ENCODE results near the gene OR56B4. TPM values are rescaled to one million over a fixed set of nuclear protein-coding genes. Genes with fewer than 3 reads are reported as not detected.
"Not testable (repeated sequence)": the region's sequence is repeated elsewhere in the genome, so short reads cannot be mapped to it uniquely, and the experiment has no call there.

The OR56B4 gene, protein sequence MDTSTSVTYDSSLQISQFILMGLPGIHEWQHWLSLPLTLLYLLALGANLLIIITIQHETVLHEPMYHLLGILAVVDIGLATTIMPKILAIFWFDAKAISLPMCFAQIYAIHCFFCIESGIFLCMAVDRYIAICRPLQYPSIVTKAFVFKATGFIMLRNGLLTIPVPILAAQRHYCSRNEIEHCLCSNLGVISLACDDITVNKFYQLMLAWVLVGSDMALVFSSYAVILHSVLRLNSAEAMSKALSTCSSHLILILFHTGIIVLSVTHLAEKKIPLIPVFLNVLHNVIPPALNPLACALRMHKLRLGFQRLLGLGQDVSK
- not detected for total RNA-seq

DNA sequence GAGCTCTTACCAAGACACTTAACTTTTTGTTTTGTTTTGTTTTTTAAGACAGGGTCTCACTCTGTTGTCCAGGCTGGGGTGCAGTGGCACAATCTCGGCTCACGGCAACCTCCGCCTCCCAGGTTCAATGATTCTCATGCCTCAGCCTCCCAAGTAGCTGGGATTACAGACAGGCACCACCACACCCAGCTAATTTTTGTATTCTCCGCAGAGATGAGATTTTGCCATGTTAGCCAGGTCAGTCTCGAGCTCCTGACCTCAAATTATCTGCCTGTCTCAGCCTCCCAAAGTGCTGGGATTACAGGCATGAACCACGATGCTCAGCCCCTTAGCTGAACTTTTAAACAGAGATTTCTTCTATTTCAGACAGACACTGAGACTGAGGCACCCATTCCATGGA is at the start of gene OR56B4:
TSS of gene OR56B4 (plus strand) at position 301 of the 400 bp plus-strand sequence. CDS start at position 396, 95 bp downstream.
- not testable (repeated sequence) for DNase-seq (ENCODE audit: low spot score in 2 of 2); H3K27ac Mint-ChIP-seq; H3K9me3 Mint-ChIP-seq; ATAC-seq; H3K36me3 Mint-ChIP-seq

DNA sequence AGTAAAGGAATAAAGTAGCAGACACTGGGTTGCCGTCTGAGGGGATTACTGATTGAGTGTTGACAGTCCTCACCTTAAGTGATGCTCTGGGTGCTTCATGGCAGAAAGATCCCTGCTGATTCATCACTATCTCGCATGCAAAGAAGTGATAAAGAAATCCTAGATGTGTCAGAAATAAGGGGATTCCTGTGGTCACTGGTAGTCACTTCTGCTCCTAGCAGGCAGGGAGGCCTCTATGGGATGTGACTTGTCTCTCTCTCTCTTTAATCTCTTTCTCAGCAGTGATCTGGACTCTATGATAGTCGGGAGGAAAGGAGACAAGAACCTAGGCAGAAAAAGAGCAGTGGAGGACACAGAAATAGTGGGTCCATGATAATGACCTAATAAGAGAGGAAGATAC is 46.0 kb upstream of the OR56B4 start:
- DNase-seq (ENCODE audit: low spot score in 2 of 2) (no peak), ATAC-seq (no peak)
- no peaks in the 10 kb centered on the region for H3K9me3 Mint-ChIP-seq
- H3K27ac Mint-ChIP-seq = no peak overlapping the region
- no peaks in the 10 kb centered on the region for H3K36me3 Mint-ChIP-seq

DNA sequence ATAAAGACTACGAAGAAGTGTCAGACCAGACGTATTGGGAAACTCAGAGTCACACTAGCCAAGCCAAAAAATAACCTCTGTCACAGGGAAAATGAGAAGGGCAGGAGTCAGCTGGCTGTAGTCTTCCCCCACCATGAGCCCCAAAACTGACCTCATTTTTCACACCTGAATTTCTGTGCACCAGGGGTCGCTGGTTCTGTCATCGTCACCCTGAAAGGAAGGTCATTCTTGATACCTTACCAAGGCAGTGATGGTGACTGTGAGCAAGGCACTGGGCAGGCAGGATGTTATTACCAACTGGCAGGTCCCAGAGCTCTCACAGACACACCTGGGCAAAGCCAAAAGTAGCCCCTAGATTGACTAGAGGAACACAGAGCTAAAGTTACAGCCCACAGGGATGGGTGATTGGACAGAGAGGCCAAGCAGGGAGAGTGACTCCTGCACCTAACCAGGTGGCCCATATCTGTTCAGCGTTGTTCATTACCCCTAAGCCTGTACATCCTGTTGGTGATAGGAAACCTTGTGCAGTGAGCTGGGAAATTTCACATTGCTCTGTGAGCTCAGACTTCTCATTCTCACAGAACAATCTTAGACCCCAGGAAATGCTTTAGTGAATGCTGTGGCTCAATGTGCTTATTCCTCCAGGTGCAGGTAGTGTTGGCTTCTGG is 44.7 kb upstream of the OR56B4 start:
- ATAC-seq = no peak
- Mint-ChIP-seq H3K36me3 (no peaks in the 10 kb centered on the region), H3K9me3 (no peaks in the 10 kb centered on the region), H3K27ac (no peak overlapping the region)
- no peak for DNase-seq (ENCODE audit: low spot score in 2 of 2)

DNA sequence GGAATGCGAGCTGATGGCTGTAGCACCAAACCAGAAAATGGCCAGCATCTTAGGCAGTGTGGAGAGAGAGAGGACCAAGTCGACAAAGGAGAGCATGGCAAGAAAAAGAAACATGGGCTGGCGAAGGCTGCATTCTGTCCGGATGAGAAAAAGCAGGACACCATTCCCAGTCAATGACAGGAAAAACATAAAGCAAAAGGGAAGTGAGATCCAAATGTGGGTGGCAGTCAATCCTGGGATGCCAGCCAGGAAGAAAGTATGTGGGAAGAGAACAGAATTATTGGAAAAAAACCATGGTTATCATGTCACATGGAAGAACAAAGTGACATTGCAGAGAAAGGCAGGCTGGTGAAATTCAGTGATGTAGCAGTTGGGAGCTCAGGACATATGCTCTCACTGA is 40.0 kb upstream of the OR56B4 start:
- DNase-seq (ENCODE audit: low spot score in 2 of 2) (no peak), ATAC-seq (no peak)
- Mint-ChIP-seq H3K9me3 (no peaks in the 10 kb centered on the region), H3K36me3 (no peaks in the 10 kb centered on the region), H3K27ac (no peak overlapping the region)

DNA sequence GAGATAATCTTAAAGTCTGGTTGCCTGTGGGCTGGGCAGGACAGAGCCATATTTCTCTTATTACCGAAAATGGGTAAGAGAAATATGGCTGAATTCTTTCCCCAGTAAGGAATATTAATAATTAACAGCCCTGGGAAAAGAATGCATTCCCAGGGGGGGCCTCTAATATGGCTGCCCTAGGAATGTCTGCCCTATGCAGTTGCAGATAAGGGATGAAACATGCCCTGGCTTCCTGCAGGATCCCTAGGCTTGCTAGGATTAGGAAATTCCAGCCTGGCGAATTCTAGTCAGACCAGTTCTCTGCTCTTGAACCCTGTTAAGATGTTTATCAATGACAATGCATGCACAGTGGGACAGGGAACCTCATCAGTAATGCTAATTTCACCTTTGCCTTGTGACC is 31.0 kb upstream of the OR56B4 start:
- ATAC-seq; DNase-seq (ENCODE audit: low spot score in 2 of 2); H3K27ac Mint-ChIP-seq: not testable (repeated sequence)
- peaks cover 6 to 20% of the 10 kb centered on the region in 2 donors for H3K36me3 Mint-ChIP-seq
- H3K9me3 Mint-ChIP-seq = peaks cover 11 to 19% of the 10 kb centered on the region in 2 donors

DNA sequence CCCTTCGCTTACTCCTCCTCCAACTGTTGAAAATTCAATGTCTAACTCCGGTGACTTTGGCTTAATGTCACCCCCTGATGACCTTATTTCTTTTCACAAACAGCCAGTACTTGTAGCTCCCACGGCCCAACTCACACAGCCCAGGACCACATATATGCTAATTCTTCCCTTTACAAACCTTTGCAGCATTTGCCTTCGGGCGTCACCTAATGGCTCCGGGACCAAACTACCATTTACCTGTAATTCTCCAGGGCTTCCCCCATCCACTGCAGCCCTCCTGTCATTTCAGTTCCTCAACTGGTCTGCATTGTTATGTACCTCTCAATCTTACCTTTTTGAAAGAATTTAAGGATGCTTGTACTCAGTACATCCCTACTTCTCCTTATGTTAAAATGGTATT is 29.8 kb upstream of the OR56B4 start:
- DNase-seq (ENCODE audit: low spot score in 2 of 2) (no peak), ATAC-seq (no peak)
- peaks cover 6 to 20% of the 10 kb centered on the region in 2 donors for H3K36me3 Mint-ChIP-seq
- H3K27ac Mint-ChIP-seq = no peak overlapping the region
- H3K9me3 Mint-ChIP-seq = peaks cover 12 to 19% of the 10 kb centered on the region in 2 donors

DNA sequence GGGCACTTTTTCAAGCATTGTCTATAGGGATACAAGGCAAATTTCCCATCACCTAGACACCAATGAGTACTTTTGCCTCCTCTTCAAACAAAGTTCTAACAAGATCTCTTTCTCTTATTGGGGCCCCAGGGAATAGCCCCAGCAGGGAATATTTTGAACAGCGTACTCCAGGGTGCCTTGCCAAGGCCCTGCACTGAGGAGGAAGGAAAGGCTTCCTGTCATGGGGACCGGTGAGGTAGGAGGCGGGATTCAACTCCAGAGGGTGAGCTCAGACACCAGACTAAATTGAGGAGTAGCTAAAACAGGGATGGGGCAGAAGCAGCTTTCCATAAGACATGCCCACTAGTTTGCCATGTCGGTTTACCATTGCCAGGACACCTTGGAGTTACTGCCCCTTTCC is 28.0 kb upstream of the OR56B4 start:
- no peak overlapping the region for H3K27ac Mint-ChIP-seq
- DNase-seq (ENCODE audit: low spot score in 2 of 2) = no peak
- peaks cover 16 to 18% of the 10 kb centered on the region in 2 donors for H3K9me3 Mint-ChIP-seq
- no peak for ATAC-seq
- peaks cover 6 to 19% of the 10 kb centered on the region in 2 donors for H3K36me3 Mint-ChIP-seq

DNA sequence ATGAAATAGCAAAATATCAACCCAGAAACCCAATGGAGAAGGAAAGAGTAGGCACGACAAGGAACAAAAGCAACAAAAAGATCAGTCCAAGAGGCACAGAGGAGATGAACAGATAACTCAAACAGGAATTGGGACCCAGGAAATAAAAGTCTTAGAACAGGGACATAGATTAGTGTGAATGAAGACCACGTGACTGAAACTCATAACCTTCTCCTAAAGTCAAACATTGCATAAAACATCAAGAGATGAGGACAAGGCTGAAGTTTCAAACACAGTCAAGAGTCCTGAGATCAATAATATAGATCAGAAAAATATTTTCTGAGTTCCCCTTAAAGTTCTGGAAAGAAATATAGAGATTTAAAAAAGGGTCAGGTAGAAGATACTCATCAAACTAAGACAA is 24.4 kb upstream of the OR56B4 start:
- H3K9me3 Mint-ChIP-seq = peaks cover 0 to 6% of the 10 kb centered on the region in 2 donors
- ATAC-seq = no peak
- peaks cover 0 to under 1% of the 10 kb centered on the region in 2 donors for H3K36me3 Mint-ChIP-seq
- H3K27ac Mint-ChIP-seq = no peak overlapping the region
- DNase-seq (ENCODE audit: low spot score in 2 of 2) = no peak

DNA sequence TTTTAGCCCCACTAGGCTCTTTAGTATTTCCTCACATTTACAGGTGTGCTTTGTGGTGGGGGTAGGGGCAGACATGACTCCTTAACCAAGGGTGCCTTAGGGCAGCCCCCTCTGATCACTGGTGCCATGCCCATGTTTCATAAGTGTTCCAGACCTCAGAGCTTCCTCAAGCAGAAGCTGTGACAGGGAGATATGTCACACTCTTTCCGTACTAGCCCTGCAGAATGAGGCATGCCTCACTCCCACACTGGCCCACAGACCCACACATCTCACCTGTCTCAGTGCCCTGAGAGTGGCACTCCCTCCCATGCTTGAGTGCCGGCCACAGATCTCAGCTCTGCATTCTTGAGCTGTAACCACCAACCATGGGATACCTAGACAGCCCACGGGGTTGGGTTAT is 22.9 kb upstream of the OR56B4 start:
- Mint-ChIP-seq H3K9me3 (peaks cover 0 to 5% of the 10 kb centered on the region in 2 donors), H3K36me3 (no peaks in the 10 kb centered on the region), H3K27ac (no peak overlapping the region)
- no peak for DNase-seq (ENCODE audit: low spot score in 2 of 2)
- no peak for ATAC-seq

DNA sequence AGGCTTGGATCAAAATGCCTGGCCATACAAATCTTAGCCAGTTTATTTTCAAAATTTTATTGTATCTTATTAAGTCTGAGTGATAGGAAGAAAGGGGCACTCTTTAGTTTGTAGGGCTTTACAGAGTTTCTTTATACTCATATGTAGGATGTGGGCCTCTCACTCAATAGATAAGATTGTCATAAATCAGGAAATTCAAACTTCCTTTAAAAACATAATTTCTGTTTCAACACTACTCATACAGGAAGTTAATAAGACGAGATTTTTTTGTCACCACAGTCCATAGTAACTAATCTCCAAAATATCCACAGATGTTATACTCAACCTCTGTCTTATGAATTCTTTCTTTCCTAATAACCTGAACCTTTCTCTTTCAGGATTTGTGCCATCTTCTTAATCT is 13.3 kb upstream of the OR56B4 start:
- Mint-ChIP-seq H3K27ac (no peak overlapping the region), H3K36me3 (no peaks in the 10 kb centered on the region), H3K9me3 (peaks cover 7 to 16% of the 10 kb centered on the region in 2 donors)
- no peak for ATAC-seq
- no peak for DNase-seq (ENCODE audit: low spot score in 2 of 2)

DNA sequence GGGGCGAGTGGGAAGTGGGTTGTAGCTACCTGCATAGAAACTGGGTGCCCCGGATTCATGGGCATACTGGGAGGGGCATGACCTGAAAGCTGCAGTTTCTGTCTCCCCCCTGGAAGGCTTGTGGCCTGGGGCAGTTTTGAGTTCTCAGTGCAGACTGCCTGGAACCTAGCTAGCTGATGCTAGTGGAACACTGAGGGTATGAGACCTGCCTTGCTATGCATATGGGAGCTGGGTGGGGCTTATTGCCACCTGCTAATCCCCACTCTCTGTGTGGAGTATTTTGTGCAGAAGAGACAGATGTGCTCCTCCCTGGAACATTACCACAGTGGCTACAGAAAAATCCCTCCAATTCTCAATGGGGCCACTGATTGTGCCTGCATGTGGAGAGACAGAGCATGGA is 11.7 kb upstream of the OR56B4 start:
- H3K36me3 Mint-ChIP-seq = no peaks in the 10 kb centered on the region
- peak overlapping the region in 1 of 2 donors; percentile 9 for H3K27ac Mint-ChIP-seq
- no peak for ATAC-seq
- H3K9me3 Mint-ChIP-seq = peaks cover 7 to 12% of the 10 kb centered on the region in 2 donors
- DNase-seq (ENCODE audit: low spot score in 2 of 2) = no peak

DNA sequence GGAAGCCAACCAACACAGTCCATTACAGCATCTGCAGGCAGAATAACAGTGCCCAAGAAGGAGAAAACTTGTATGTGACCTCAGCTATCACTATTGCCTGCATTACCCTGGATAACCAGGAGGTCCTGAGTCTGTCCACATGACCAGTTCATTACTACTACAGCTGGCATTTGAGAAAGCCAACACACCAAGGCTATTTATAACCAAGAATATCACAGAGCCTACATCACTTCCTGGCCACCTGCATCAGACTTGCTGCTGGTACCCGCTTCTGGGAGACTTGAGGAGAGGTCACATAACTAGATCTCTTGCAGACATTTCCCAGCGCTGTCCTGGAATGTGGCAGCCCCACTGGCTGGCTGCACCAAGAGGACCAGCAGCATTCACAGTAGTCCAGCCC is 11.1 kb upstream of the OR56B4 start:
- no peaks in the 10 kb centered on the region for H3K36me3 Mint-ChIP-seq
- H3K27ac Mint-ChIP-seq = no peak overlapping the region
- DNase-seq (ENCODE audit: low spot score in 2 of 2) (no peak), ATAC-seq (no peak)
- H3K9me3 Mint-ChIP-seq = peaks cover 6 to 12% of the 10 kb centered on the region in 2 donors

DNA sequence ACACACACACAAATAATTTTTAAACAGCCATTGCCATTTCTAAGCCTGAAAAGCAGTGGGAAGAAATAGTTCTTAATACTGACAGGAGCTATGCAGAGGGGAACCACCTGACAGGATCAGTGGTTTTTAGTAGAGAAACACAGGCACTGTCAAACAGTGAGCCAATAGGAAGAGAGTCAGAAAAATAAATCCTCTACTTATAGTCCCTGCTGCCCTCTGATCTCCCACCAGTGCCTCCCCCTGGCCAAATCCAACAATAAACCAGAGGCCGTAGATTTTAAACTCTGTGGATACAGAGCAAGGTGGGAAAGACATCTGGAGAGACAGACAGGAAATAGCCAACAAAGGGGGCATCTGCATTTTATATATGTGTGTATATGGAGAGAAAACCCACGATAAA is 7.9 kb upstream of the OR56B4 start:
- no peaks in the 10 kb centered on the region for H3K9me3 Mint-ChIP-seq
- DNase-seq (ENCODE audit: low spot score in 2 of 2) (no peak), ATAC-seq (peak in 1 of 2 donors; percentile 58)
- H3K36me3 Mint-ChIP-seq = no peaks in the 10 kb centered on the region
- H3K27ac Mint-ChIP-seq = no peak overlapping the region

DNA sequence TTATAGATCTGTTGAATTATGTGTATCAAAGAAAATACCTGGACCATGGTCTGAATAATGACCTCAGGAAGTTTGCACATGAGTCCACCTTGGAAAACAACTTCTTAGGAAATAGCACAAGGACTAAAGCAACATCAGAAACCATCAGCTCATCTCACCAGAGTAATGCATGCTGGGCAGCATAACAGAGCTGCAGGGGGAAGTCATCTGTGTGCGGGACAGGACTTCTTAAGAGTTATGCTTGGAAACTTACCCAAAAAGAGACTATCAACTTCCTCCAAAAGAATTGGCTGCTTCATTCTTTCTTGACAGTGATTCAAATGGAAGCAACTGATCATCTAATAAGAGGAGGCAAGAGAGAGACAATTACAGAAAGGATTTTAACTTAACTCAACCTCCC is 2.5 kb downstream of the OR56B4 start:
- Mint-ChIP-seq H3K9me3 (peaks cover 0 to 3% of the 10 kb centered on the region in 2 donors), H3K36me3 (no peaks in the 10 kb centered on the region), H3K27ac (no peak overlapping the region)
- ATAC-seq (no peak), DNase-seq (ENCODE audit: low spot score in 2 of 2) (no peak)

DNA sequence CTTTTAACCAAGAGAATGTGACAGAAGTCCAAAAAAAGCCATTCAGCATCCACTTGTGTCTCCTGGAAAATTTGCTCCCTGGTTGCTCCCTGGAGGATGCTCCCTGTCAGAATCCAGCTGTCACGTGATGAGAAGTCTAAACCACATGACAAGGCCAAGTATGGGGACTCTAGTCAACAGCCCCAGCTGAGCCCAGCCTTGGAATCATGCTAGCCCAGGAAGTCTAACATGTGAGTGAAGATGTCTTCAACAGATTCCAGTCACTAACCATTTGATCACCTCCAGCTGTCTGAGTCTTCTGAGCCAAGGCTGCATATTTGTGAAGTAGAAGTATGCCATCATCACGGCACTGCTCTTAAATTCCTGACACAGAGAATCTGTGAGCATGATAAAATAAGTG is 4.2 kb downstream of the OR56B4 start:
- peaks cover 2 to 6% of the 10 kb centered on the region in 2 donors for H3K9me3 Mint-ChIP-seq

DNA sequence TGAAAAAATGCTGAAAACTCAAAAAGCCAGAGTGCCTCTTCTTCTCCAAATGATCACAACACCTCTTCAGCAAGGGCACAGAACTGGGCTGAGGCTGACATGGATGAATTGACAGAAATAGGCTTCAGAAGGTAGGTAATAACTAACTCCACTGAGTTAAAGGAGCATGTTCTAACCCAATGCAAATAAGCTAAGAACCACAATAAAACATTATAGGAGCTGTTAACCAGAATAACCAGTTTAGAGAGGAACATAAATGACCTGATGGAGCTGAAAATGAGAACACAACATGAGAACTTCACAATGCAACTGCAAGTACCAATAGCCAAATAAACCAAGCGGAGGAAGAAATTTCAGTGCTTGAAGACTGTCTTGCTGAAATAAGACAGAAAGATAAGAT is 9.2 kb downstream of the OR56B4 start:
- Mint-ChIP-seq H3K36me3 (peaks cover 0 to 9% of the 10 kb centered on the region in 2 donors), H3K27ac (no peak overlapping the region), H3K9me3 (peaks cover 12 to 20% of the 10 kb centered on the region in 2 donors)
- ATAC-seq (no peak), DNase-seq (ENCODE audit: low spot score in 2 of 2) (no peak)

More for the DNA sequence above, 4.2 kb downstream of the OR56B4 start:
- no peak overlapping the region for H3K27ac Mint-ChIP-seq
- no peak for DNase-seq (ENCODE audit: low spot score in 2 of 2)
- ATAC-seq = no peak
- no peaks in the 10 kb centered on the region for H3K36me3 Mint-ChIP-seq

DNA sequence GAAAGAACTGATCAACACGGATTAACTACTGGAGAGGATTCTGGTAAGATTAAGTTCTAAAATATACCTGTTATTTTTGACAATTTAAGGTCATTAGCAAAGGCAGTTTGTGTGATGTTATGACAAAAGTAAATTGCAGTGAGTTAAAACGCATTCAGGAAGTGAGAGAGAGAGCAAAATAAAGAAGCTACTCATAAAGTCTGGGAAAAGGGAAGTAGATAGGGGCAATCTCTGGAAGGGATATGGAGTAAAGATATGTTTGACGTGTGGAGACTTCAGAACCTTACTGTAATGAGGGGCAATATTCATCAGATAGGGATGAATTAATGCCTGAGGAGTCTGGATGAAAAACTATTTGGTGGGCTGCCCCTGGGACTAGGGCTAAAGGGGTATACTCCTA is 16.8 kb downstream of the OR56B4 start:
- Mint-ChIP-seq H3K36me3 (no peaks in the 10 kb centered on the region), H3K27ac (no peak overlapping the region), H3K9me3 (no peaks in the 10 kb centered on the region)
- DNase-seq (ENCODE audit: low spot score in 2 of 2) (no peak), ATAC-seq (no peak)

DNA sequence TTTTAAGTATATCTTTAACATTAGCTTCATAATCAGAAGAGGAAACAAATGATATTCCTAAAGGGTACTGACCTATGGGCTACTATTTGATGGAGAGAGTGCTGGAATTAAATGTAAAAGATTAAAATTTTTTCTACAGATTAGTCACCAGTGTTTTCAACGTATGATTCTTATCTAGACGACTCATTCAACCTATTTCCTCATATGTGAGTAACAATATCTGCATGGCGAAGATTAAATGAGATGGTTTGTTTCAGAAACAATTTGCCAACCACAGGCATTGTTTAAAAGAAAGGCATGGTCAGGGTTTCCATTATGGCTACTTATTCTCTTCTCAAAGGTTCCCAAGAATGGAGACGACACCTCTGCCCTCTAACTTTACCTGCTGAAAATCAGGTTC is 20.4 kb downstream of the OR56B4 start:
- Mint-ChIP-seq H3K36me3 (no peaks in the 10 kb centered on the region), H3K27ac (no peak overlapping the region), H3K9me3 (no peaks in the 10 kb centered on the region)
- DNase-seq (ENCODE audit: low spot score in 2 of 2) (no peak), ATAC-seq (peak; percentile 29 to 49)

All from activated naive CD4-positive, alpha-beta T cell treated with anti-CD3 and anti-CD28 coated beads, Interleukin-2, amount 50 U/mL, for 72 hours (primary cell).